Mesodermal cell (in vitro differentiated cells): Measurements from ENCODE around the gene PAPPA.

Source experiments
- H3K27ac ChIP-seq: 2 replicates; pipeline ENCODE4 v1.7.0; 2013; ENCODE audit warnings: mild to moderate bottlenecking, low read depth, low read length, moderate library complexity; ENCODE audit not compliant: severe bottlenecking
- H3K36me3 ChIP-seq: 2 replicates; pipeline ENCODE4 v1.7.1; 2013; ENCODE audit warnings: mild to moderate bottlenecking, low read length, moderate library complexity; ENCODE audit not compliant: control insufficient read depth, insufficient read depth
- H3K4me1 ChIP-seq: one replicate; pipeline ENCODE4 v1.7.1; 2013; ENCODE audit warnings: mild to moderate bottlenecking, low read length; ENCODE audit not compliant: insufficient read depth, control insufficient read depth, poor library complexity, severe bottlenecking
- H3K4me3 ChIP-seq: 2 replicates; pipeline ENCODE4 v1.7.0; 2013; ENCODE audit warnings: low read length, control low read depth, mild to moderate bottlenecking; ENCODE audit not compliant: insufficient read depth, poor library complexity, severe bottlenecking; ENCODE audit errors: extremely low read depth
- H3K9me3 ChIP-seq: 2 replicates; pipeline ENCODE4 v1.7.1; 2013; ENCODE audit warnings: mild to moderate bottlenecking, low read length, moderate library complexity; ENCODE audit not compliant: control insufficient read depth
- WGBS, 2 experiments: methylation state at CpG; one replicate each; pipeline ENCODE4 v1.1.5; 2013; ENCODE audit warnings: missing lambda C conversion rate in 2 of 2; ENCODE audit not compliant: insufficient coverage in 2 of 2; 5-methylcytosine and 5-hydroxymethylcytosine counted together

PAPPA gene

GRCh38 chr9:116345393-116345792 lies 191.8 kb downstream of the PAPPA start:
- Histone ChIP-seq H3K36me3 (peaks cover 91% of the 10 kb centered on the region), H3K9me3 (no peaks in the 10 kb centered on the region), H3K27ac (no peak overlapping the region), H3K4me3 (no peak overlapping the region), H3K4me1 (no peaks in the 10 kb centered on the region)
- 100% methylated on average over 2 of the region's 2 CpGs; no CpG with 5 or more reads in 1 of the 2 experiments for WGBS, 2 experiments

GRCh38 chr9:116345817-116346216 lies 192.2 kb downstream of the PAPPA start:
- no peak overlapping the region for H3K27ac ChIP-seq
- WGBS, 2 experiments = 92 to 94% methylated on average over 3 of the region's 3 CpGs
- H3K36me3 ChIP-seq = peaks cover 91% of the 10 kb centered on the region
- H3K9me3 ChIP-seq = no peaks in the 10 kb centered on the region
- no peaks in the 10 kb centered on the region for H3K4me1 ChIP-seq
- H3K4me3 ChIP-seq = no peak overlapping the region

GRCh38 chr9:116349684-116350083 lies 196.1 kb downstream of the PAPPA start:
- H3K9me3 ChIP-seq = no peaks in the 10 kb centered on the region
- WGBS, 2 experiments = 97 to 98% methylated on average over 5 to 6 of the region's 6 CpGs
- H3K27ac ChIP-seq = no peak overlapping the region
- H3K4me3 ChIP-seq = no peak overlapping the region
- no peaks in the 10 kb centered on the region for H3K4me1 ChIP-seq
- peaks cover 91% of the 10 kb centered on the region for H3K36me3 ChIP-seq

GRCh38 chr9:116350213-116350612 lies 196.6 kb downstream of the PAPPA start:
- Histone ChIP-seq H3K9me3 (no peaks in the 10 kb centered on the region), H3K4me3 (no peak overlapping the region), H3K36me3 (peaks cover 91% of the 10 kb centered on the region), H3K27ac (no peak overlapping the region), H3K4me1 (no peaks in the 10 kb centered on the region)
- WGBS, 2 experiments = 80% methylated on average over 1 of the region's 2 CpGs; no CpG with 5 or more reads in 1 of the 2 experiments

GRCh38 chr9:116352958-116353357 lies 199.4 kb downstream of the PAPPA start:
- Histone ChIP-seq H3K4me1 (no peaks in the 10 kb centered on the region), H3K36me3 (peaks cover 88% of the 10 kb centered on the region), H3K4me3 (no peak overlapping the region), H3K27ac (no peak overlapping the region), H3K9me3 (no peaks in the 10 kb centered on the region)
- 89 to 100% methylated on average over 1 of the region's 3 CpGs for WGBS, 2 experiments

- H3K4me3 ChIP-seq = no peak overlapping the region
- H3K36me3 ChIP-seq = peaks cover 90% of the 10 kb centered on the region
- H3K9me3 ChIP-seq = no peaks in the 10 kb centered on the region
- no peaks in the 10 kb centered on the region for H3K4me1 ChIP-seq
- H3K27ac ChIP-seq = no peak overlapping the region
- 79 to 80% methylated on average over 8 to 10 of the region's 11 CpGs for WGBS, 2 experiments
These were observed 201.7 kb downstream of the PAPPA start for GRCh38 chr9:116355153-116355921.

GRCh38 chr9:116358251-116358650 lies 204.7 kb downstream of the PAPPA start:
- H3K27ac ChIP-seq = no peak overlapping the region
- peaks cover 91% of the 10 kb centered on the region for H3K36me3 ChIP-seq
- 92 to 100% methylated on average over 1 of the region's 3 CpGs for WGBS, 2 experiments
- no peak overlapping the region for H3K4me3 ChIP-seq
- H3K9me3 ChIP-seq = no peaks in the 10 kb centered on the region
- H3K4me1 ChIP-seq = no peaks in the 10 kb centered on the region

GRCh38 chr9:116360016-116360415 lies 206.4 kb downstream of the PAPPA start:
- H3K27ac ChIP-seq = no peak overlapping the region
- no peaks in the 10 kb centered on the region for H3K9me3 ChIP-seq
- no peak overlapping the region for H3K4me3 ChIP-seq
- H3K4me1 ChIP-seq = no peaks in the 10 kb centered on the region
- WGBS, 2 experiments = 71 to 96% methylated on average over 3 to 4 of the region's 4 CpGs
- peaks cover 91% of the 10 kb centered on the region for H3K36me3 ChIP-seq

- Histone ChIP-seq H3K9me3 (no peaks in the 10 kb centered on the region), H3K36me3 (peaks cover 87% of the 10 kb centered on the region), H3K4me1 (no peaks in the 10 kb centered on the region), H3K27ac (no peak overlapping the region), H3K4me3 (no peak overlapping the region)
- 92 to 97% methylated on average over 2 of the region's 2 CpGs for WGBS, 2 experiments
These were observed 207.4 kb downstream of the PAPPA start for GRCh38 chr9:116360989-116361388.

- H3K27ac ChIP-seq = no peak overlapping the region
- H3K4me1 ChIP-seq = no peaks in the 10 kb centered on the region
- H3K9me3 ChIP-seq = no peaks in the 10 kb centered on the region
- 72 to 100% methylated on average over 1 to 2 of the region's 4 CpGs for WGBS, 2 experiments
- H3K4me3 ChIP-seq = no peak overlapping the region
- peaks cover 88% of the 10 kb centered on the region for H3K36me3 ChIP-seq
These were observed 208.0 kb downstream of the PAPPA start for GRCh38 chr9:116361547-116361946.

- Histone ChIP-seq H3K4me1 (no peaks in the 10 kb centered on the region), H3K4me3 (no peak overlapping the region), H3K9me3 (no peaks in the 10 kb centered on the region), H3K36me3 (peaks cover 89% of the 10 kb centered on the region), H3K27ac (no peak overlapping the region)
- WGBS, 2 experiments = 91 to 96% methylated on average over 6 of the region's 6 CpGs
These were observed 208.9 kb downstream of the PAPPA start for GRCh38 chr9:116362493-116362892.
